WTC11 (cell line): ENCODE data around the gene MORN5. TPM values are rescaled to one million over a fixed set of nuclear protein-coding genes. Genes with fewer than 3 reads are reported as not detected.

Source experiments
- ATAC-seq: fragments of 200-7000 bp; cut with Tn5 transposase; 2 replicates; pipeline ENCODE4 v1.10.0; 2021; ENCODE audit warnings: mild to moderate bottlenecking, moderate library complexity
- CTCF ChIA-PET: fragments of 300-600 bp; sonication (Branson Sonifier 250); formaldehyde crosslinking; loops from one replicate; lab custom pipeline; 2021; ENCODE audit warnings: antibody characterized with exemption; lab: Charles Lee
- POLR2A ChIA-PET: fragments of 350-600 bp; sonication (Branson Sonifier 250); formaldehyde crosslinking; loops from one replicate; lab custom pipeline; 2021; ENCODE audit warnings: antibody characterized with exemption; lab: Charles Lee
- DNase-seq: peaks from one replicate; pipeline ENCODE4 v3.0.0; 2021; ENCODE audit warnings: low spot score
- H3K27ac Mint-ChIP-seq: 2 replicates; pipeline ENCODE4 v1.8.0; 2021; ENCODE audit warnings: mixed read lengths
- H3K27me3 Mint-ChIP-seq: 2 replicates; pipeline ENCODE4 v1.8.0; 2021; ENCODE audit warnings: low read depth, mild to moderate bottlenecking, moderate library complexity, mixed read lengths
- H3K36me3 Mint-ChIP-seq: 2 replicates; pipeline ENCODE4 v1.8.0; 2021; ENCODE audit warnings: mixed read lengths
- H3K4me1 Mint-ChIP-seq: 2 replicates; pipeline ENCODE4 v1.8.0; 2022; ENCODE audit warnings: mixed read lengths
- H3K4me3 Mint-ChIP-seq: 2 replicates; pipeline ENCODE4 v1.8.0; 2021; ENCODE audit warnings: mild to moderate bottlenecking, moderate library complexity, mixed read lengths
- H3K9me3 Mint-ChIP-seq: 2 replicates; pipeline ENCODE4 v1.8.0; 2021; ENCODE audit warnings: mixed read lengths
- AFF4 ChIP-seq: sonication (generic); formaldehyde crosslinking; IDR thresholded peaks from 2 replicates; pipeline ENCODE4 v1.8.1; 2023; ENCODE audit warnings: mild to moderate bottlenecking, missing genetic modification reagents, borderline replicate concordance
- CBFB ChIP-seq: sonication (generic); formaldehyde crosslinking; IDR thresholded peaks from 2 replicates; pipeline ENCODE4 v1.8.1; 2022; ENCODE audit warnings: mild to moderate bottlenecking, low read depth, missing genetic modification reagents
- E2F1 ChIP-seq: sonication (generic); formaldehyde crosslinking; IDR thresholded peaks from 2 replicates; pipeline ENCODE4 v1.8.0; 2022; ENCODE audit warnings: mild to moderate bottlenecking, missing genetic modification reagents
- FOXK1 ChIP-seq: sonication (generic); formaldehyde crosslinking; IDR thresholded peaks from 2 replicates; pipeline ENCODE4 v1.8.0; 2022; ENCODE audit warnings: mild to moderate bottlenecking, moderate library complexity, missing genetic modification reagents
- FOXP1 ChIP-seq: sonication (generic); formaldehyde crosslinking; IDR thresholded peaks from 2 replicates; pipeline ENCODE4 v1.8.0; 2022; ENCODE audit warnings: missing genetic modification reagents, mild to moderate bottlenecking, moderate library complexity, borderline replicate concordance
- FOXP4 ChIP-seq: sonication (generic); formaldehyde crosslinking; IDR thresholded peaks from 2 replicates; pipeline ENCODE4 v1.8.0; 2022; ENCODE audit warnings: mild to moderate bottlenecking, missing genetic modification reagents
- OVOL2 ChIP-seq: fragments of 250-450 bp; sonication (Bioruptor Pico); IDR thresholded peaks from 2 replicates; pipeline ENCODE4 v1.9.0; 2021; ENCODE audit warnings: mild to moderate bottlenecking, borderline replicate concordance
- TCF7 ChIP-seq: sonication (generic); formaldehyde crosslinking; IDR thresholded peaks from 2 replicates; pipeline ENCODE4 v1.8.0; 2022; ENCODE audit warnings: mild to moderate bottlenecking, low read depth, missing genetic modification reagents, moderate library complexity
- ZNF121 ChIP-seq: sonication (generic); formaldehyde crosslinking; IDR thresholded peaks from 2 replicates; pipeline ENCODE4 v1.8.0; 2023; ENCODE audit warnings: missing genetic modification reagents
- ZNF219 ChIP-seq: sonication (generic); formaldehyde crosslinking; IDR thresholded peaks from 2 replicates; pipeline ENCODE4 v1.8.0; 2023; ENCODE audit warnings: missing genetic modification reagents, mild to moderate bottlenecking, borderline replicate concordance
- ZNF423 ChIP-seq: fragments of 250-450 bp; sonication (Bioruptor Pico); IDR thresholded peaks from 2 replicates; pipeline ENCODE4 v2.1.2; 2022; ENCODE audit warnings: mild to moderate bottlenecking, moderate library complexity
- total RNA-seq: library from RNA; stranded (reverse); gene quantifications from 3 replicates; pipeline ENCODE4 v1.2.3, GENCODE V29; 2021
- TF ChIP-seq, protein P1 (sequence below): sonication (generic); formaldehyde crosslinking; IDR thresholded peaks from 2 replicates; pipeline ENCODE4 v1.8.1; 2023; ENCODE audit warnings: mild to moderate bottlenecking, missing genetic modification reagents
- TF ChIP-seq, protein P2 (sequence below): sonication (generic); formaldehyde crosslinking; IDR thresholded peaks from 2 replicates; pipeline ENCODE4 v1.8.1; 2023; ENCODE audit warnings: mild to moderate bottlenecking, moderate library complexity, missing genetic modification reagents
- TF ChIP-seq, protein P3 (sequence below): sonication (generic); formaldehyde crosslinking; IDR thresholded peaks from 2 replicates; pipeline ENCODE4 v1.8.0; 2023; ENCODE audit warnings: missing genetic modification reagents, mild to moderate bottlenecking, borderline replicate concordance
- TF ChIP-seq, protein P4 (sequence below): sonication (generic); formaldehyde crosslinking; IDR thresholded peaks from 2 replicates; pipeline ENCODE4 v1.8.1; 2022; ENCODE audit warnings: mild to moderate bottlenecking, missing genetic modification reagents, moderate library complexity, borderline replicate concordance

MORN5 gene
- total RNA-seq, 1 experiment from 2014 or later = not detected

DNA sequence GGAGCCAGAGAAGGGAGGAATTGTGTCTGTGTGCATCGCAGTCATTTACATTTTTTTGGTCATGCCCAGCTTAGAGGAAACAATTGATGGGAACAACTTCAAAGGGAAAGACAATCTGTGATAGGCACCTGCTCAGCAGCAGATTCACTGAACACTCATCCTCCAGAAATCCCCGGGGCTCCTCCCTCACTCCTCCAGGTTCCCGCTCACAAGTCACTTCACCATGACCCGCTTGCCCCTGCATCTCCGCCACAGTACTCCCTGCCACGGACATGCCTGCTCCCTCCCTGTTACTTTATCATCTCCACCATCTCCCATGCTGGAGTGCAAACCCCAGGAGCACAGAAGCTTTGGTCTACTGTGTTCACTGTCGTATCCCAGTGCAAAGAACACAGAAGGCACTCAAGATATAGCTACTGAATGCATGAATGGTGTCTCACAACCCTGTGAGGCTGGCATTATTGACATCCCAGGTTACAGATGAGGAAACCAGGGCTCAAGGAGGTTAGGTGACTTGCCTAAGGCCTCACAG is 52.8 kb downstream of the MORN5 start:
- H3K9me3 Mint-ChIP-seq = no peaks in the 10 kb centered on the region
- TF ChIP-seq OVOL2 (CRISPR knock-in tag) (no peak), ZNF121 (CRISPR knock-in tag) (no peak), ZNF423 (no peak)
- TF ChIP-seq, protein P1, sequence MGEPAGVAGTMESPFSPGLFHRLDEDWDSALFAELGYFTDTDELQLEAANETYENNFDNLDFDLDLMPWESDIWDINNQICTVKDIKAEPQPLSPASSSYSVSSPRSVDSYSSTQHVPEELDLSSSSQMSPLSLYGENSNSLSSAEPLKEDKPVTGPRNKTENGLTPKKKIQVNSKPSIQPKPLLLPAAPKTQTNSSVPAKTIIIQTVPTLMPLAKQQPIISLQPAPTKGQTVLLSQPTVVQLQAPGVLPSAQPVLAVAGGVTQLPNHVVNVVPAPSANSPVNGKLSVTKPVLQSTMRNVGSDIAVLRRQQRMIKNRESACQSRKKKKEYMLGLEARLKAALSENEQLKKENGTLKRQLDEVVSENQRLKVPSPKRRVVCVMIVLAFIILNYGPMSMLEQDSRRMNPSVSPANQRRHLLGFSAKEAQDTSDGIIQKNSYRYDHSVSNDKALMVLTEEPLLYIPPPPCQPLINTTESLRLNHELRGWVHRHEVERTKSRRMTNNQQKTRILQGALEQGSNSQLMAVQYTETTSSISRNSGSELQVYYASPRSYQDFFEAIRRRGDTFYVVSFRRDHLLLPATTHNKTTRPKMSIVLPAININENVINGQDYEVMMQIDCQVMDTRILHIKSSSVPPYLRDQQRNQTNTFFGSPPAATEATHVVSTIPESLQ = no peak
- POLR2A ChIA-PET = no interaction called here
- no peak overlapping the region for H3K27ac Mint-ChIP-seq
- peak overlapping the region; percentile 43 for H3K4me3 Mint-ChIP-seq
- peaks cover 80% of the 10 kb centered on the region for H3K27me3 Mint-ChIP-seq
- no peaks in the 10 kb centered on the region for H3K36me3 Mint-ChIP-seq
- ATAC-seq (no peak), DNase-seq (no peak)
- CTCF ChIA-PET = interaction anchor here (2.5 kb wide), 1 partner anchor 87 kb away, joined by 8 read pairs; no protein-coding TSS in a partner anchor
- H3K4me1 Mint-ChIP-seq = peaks cover 18% of the 10 kb centered on the region

DNA sequence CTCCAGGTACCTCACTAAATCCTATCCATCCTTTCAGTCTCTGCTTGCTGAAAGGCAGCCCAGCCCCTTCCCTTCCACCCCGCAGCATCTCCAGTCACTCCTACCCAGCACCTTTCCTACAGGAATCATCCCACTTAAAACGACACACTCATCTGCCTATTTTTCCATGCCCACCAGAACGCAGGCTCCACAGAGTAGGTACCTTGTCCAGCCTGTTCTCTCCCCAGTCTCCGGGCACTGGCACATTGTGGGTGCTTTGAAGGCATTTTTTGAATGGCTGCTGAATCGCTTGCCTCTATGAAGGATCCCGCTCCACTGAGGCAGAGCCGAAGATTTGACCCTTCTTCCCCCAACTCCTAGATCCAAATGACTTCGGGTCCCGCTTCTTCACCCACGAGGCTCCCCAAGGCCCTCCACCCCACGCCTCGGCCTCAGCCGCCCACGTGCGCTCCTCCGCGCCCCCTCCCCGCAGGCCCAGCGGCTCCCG is 53.4 kb downstream of the MORN5 start:
- Mint-ChIP-seq H3K9me3 (no peaks in the 10 kb centered on the region), H3K27ac (no peak overlapping the region), H3K4me3 (peak overlapping the region; percentile 43), H3K27me3 (peaks cover 82% of the 10 kb centered on the region), H3K4me1 (peaks cover 20% of the 10 kb centered on the region), H3K36me3 (no peaks in the 10 kb centered on the region)
- POLR2A ChIA-PET = interaction anchor here (0.8 kb wide), 1 partner anchor 52 kb away, joined by 5 read pairs; the partner anchor contains the start of genes MRRF and RBM18
- no peak for ATAC-seq
- CTCF ChIA-PET = interaction anchor here (0.7 to 4.4 kb wide), 11 partner anchors 10 to 144 kb away, joined by 3 to 39 read pairs (median 4); partner anchors contain the start of genes MORN5, MRRF, NDUFA8 and RBM18
- no peak for DNase-seq
- TF ChIP-seq, protein P2, sequence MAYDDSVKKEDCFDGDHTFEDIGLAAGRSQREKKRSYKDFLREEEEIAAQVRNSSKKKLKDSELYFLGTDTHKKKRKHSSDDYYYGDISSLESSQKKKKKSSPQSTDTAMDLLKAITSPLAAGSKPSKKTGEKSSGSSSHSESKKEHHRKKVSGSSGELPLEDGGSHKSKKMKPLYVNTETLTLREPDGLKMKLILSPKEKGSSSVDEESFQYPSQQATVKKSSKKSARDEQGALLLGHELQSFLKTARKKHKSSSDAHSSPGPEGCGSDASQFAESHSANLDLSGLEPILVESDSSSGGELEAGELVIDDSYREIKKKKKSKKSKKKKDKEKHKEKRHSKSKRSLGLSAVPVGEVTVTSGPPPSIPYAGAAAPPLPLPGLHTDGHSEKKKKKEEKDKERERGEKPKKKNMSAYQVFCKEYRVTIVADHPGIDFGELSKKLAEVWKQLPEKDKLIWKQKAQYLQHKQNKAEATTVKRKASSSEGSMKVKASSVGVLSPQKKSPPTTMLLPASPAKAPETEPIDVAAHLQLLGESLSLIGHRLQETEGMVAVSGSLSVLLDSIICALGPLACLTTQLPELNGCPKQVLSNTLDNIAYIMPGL (CRISPR knock-in tag) = no peak
- TF ChIP-seq FOXK1 (CRISPR knock-in tag) = no peak
- TF ChIP-seq AFF4 (CRISPR knock-in tag) = no peak
- TF ChIP-seq ZNF219 (CRISPR knock-in tag) = no peak
- TF ChIP-seq, protein P3, sequence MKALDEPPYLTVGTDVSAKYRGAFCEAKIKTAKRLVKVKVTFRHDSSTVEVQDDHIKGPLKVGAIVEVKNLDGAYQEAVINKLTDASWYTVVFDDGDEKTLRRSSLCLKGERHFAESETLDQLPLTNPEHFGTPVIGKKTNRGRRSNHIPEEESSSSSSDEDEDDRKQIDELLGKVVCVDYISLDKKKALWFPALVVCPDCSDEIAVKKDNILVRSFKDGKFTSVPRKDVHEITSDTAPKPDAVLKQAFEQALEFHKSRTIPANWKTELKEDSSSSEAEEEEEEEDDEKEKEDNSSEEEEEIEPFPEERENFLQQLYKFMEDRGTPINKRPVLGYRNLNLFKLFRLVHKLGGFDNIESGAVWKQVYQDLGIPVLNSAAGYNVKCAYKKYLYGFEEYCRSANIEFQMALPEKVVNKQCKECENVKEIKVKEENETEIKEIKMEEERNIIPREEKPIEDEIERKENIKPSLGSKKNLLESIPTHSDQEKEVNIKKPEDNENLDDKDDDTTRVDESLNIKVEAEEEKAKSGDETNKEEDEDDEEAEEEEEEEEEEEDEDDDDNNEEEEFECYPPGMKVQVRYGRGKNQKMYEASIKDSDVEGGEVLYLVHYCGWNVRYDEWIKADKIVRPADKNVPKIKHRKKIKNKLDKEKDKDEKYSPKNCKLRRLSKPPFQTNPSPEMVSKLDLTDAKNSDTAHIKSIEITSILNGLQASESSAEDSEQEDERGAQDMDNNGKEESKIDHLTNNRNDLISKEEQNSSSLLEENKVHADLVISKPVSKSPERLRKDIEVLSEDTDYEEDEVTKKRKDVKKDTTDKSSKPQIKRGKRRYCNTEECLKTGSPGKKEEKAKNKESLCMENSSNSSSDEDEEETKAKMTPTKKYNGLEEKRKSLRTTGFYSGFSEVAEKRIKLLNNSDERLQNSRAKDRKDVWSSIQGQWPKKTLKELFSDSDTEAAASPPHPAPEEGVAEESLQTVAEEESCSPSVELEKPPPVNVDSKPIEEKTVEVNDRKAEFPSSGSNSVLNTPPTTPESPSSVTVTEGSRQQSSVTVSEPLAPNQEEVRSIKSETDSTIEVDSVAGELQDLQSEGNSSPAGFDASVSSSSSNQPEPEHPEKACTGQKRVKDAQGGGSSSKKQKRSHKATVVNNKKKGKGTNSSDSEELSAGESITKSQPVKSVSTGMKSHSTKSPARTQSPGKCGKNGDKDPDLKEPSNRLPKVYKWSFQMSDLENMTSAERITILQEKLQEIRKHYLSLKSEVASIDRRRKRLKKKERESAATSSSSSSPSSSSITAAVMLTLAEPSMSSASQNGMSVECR = no peak
- TF ChIP-seq E2F1 = no peak
- TF ChIP-seq CBFB (CRISPR knock-in tag) = no peak
- no peak for TF ChIP-seq TCF7 (CRISPR knock-in tag)
- no peak for TF ChIP-seq OVOL2 (CRISPR knock-in tag)
- TF ChIP-seq FOXP1 = no peak
- TF ChIP-seq FOXP4 (CRISPR knock-in tag) = no peak
- no peak for TF ChIP-seq ZNF121 (CRISPR knock-in tag)
- TF ChIP-seq, protein P4, sequence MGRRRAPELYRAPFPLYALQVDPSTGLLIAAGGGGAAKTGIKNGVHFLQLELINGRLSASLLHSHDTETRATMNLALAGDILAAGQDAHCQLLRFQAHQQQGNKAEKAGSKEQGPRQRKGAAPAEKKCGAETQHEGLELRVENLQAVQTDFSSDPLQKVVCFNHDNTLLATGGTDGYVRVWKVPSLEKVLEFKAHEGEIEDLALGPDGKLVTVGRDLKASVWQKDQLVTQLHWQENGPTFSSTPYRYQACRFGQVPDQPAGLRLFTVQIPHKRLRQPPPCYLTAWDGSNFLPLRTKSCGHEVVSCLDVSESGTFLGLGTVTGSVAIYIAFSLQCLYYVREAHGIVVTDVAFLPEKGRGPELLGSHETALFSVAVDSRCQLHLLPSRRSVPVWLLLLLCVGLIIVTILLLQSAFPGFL (CRISPR knock-in tag) = no peak
